OCI-LY1 (cell line): ENCODE measurements around the gene ADAMTSL1.

Experiments
- H2AFZ ChIP-seq: fragments of 200-600 bp; sonication (generic), shearing (Covaris generic); 2 replicates; pipeline ENCODE4 v1.6.0; 2014; ENCODE audit warnings: antibody characterized with exemption, mild to moderate bottlenecking, low read length
- H3F3A ChIP-seq: fragments of 200-600 bp; sonication (generic), shearing (Covaris generic); 2 replicates; pipeline ENCODE4 v1.6.0; 2014; ENCODE audit warnings: mild to moderate bottlenecking, antibody characterized with exemption, low read length, moderate library complexity; ENCODE audit not compliant: insufficient read depth
- H3K27ac ChIP-seq: fragments of 200-600 bp; sonication (generic); 2 replicates; pipeline ENCODE4 v1.5.1; 2014; ENCODE audit warnings: low read length, mixed run types, mild to moderate bottlenecking, low read depth; ENCODE audit not compliant: poor library complexity, severe bottlenecking
- H3K27me3 ChIP-seq: fragments of 200-600 bp; sonication (generic); 2 replicates; pipeline ENCODE4 v1.6.0; 2014; ENCODE audit warnings: antibody characterized with exemption, mild to moderate bottlenecking, low read length, moderate library complexity; ENCODE audit not compliant: insufficient read depth
- H3K36me3 ChIP-seq: fragments of 200-600 bp; sonication (generic); 2 replicates; pipeline ENCODE4 v1.6.1; 2014; ENCODE audit warnings: mild to moderate bottlenecking, antibody characterized with exemption, low read length, moderate library complexity, mixed read lengths; ENCODE audit not compliant: insufficient read depth
- H3K4me1 ChIP-seq: fragments of 200-600 bp; sonication (generic); 2 replicates; pipeline ENCODE4 v1.5.1; 2014; ENCODE audit warnings: mild to moderate bottlenecking, low read length, moderate library complexity; ENCODE audit not compliant: insufficient read depth, severe bottlenecking
- H3K4me2 ChIP-seq: fragments of 200-600 bp; sonication (generic), shearing (Covaris generic); 2 replicates; pipeline ENCODE4 v1.6.1; 2014; ENCODE audit warnings: low read length
- H3K4me3 ChIP-seq: fragments of 200-600 bp; sonication (generic); 2 replicates; pipeline ENCODE4 v1.5.1; 2014; ENCODE audit warnings: low read length, low read depth, mild to moderate bottlenecking, mixed read lengths; ENCODE audit not compliant: poor library complexity, severe bottlenecking
- H3K79me2 ChIP-seq: fragments of 200-600 bp; shearing (Covaris generic); 2 replicates; pipeline ENCODE4 v1.6.1; 2016; ENCODE audit warnings: mixed run types, low read length, mixed read lengths; ENCODE audit not compliant: insufficient read depth
- H3K9ac ChIP-seq: fragments of 200-600 bp; sonication (generic), shearing (Covaris generic); 2 replicates; pipeline ENCODE4 v1.6.1; 2014; ENCODE audit warnings: mild to moderate bottlenecking, low read length, mixed read lengths
- H3K9me2 ChIP-seq: fragments of 200-600 bp; sonication (generic), shearing (Covaris generic); 2 replicates; pipeline ENCODE4 v1.6.1; 2014; ENCODE audit warnings: low read depth, mild to moderate bottlenecking, low read length, mixed read lengths
- H3K9me3 ChIP-seq: fragments of 200-600 bp; shearing (Covaris generic); 2 replicates; pipeline ENCODE4 v1.6.1; 2014; ENCODE audit warnings: low read length, mixed read lengths
- H4K20me1 ChIP-seq: fragments of 200-600 bp; sonication (generic), shearing (Covaris generic); 2 replicates; pipeline ENCODE4 v1.6.0; 2016; ENCODE audit warnings: mild to moderate bottlenecking, low read length; ENCODE audit not compliant: insufficient read depth
- EZH2 ChIP-seq: fragments of 200-600 bp; sonication (generic), shearing (Covaris generic); IDR thresholded peaks from 2 replicates; pipeline ENCODE4 v1.8.0; 2017; ENCODE audit warnings: borderline replicate concordance, mixed run types, mild to moderate bottlenecking, antibody characterized with exemption, low read length, moderate library complexity, mixed read lengths
- TF ChIP-seq, protein P1 (sequence below): fragments of 200-600 bp; sonication (generic), shearing (Covaris generic); IDR thresholded peaks from 2 replicates; pipeline ENCODE4 v1.5.1; 2017; ENCODE audit warnings: mild to moderate bottlenecking, antibody characterized with exemption, low read length, moderate library complexity, mixed read lengths

ADAMTSL1 gene

DNA sequence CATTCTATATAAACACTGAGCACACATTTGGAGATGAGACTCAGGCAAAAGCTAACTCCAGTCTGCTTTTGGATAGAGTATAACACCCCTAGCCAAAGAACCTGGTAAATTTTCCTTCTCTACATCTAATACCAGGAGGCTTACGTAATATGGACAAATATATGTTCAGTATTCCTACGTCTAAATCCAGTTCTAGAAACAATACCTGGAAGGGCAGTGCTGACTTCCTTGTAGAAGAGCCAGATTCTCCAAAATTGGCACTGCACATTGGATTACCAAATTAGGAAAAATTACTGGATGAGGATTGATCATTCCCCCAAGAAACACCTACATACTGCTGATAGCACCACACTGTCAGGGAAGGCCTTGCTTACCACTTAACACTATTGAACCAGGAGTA lies 311.7 kb downstream of the ADAMTSL1 start:
- no peaks in the 10 kb centered on the region for H4K20me1 ChIP-seq
- TF ChIP-seq, protein P1, sequence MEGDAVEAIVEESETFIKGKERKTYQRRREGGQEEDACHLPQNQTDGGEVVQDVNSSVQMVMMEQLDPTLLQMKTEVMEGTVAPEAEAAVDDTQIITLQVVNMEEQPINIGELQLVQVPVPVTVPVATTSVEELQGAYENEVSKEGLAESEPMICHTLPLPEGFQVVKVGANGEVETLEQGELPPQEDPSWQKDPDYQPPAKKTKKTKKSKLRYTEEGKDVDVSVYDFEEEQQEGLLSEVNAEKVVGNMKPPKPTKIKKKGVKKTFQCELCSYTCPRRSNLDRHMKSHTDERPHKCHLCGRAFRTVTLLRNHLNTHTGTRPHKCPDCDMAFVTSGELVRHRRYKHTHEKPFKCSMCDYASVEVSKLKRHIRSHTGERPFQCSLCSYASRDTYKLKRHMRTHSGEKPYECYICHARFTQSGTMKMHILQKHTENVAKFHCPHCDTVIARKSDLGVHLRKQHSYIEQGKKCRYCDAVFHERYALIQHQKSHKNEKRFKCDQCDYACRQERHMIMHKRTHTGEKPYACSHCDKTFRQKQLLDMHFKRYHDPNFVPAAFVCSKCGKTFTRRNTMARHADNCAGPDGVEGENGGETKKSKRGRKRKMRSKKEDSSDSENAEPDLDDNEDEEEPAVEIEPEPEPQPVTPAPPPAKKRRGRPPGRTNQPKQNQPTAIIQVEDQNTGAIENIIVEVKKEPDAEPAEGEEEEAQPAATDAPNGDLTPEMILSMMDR, result no peak
- no peak for TF ChIP-seq EZH2
- no peak overlapping the region for H2AFZ ChIP-seq
- no peaks in the 10 kb centered on the region for H3K9me2 ChIP-seq
- no peaks in the 10 kb centered on the region for H3K9me3 ChIP-seq
- H3K4me3 ChIP-seq, result no peak overlapping the region
- H3F3A ChIP-seq, result no peaks in the 10 kb centered on the region
- H3K36me3 ChIP-seq, result no peaks in the 10 kb centered on the region
- H3K9ac ChIP-seq, result no peak overlapping the region
- H3K4me2 ChIP-seq, result no peak overlapping the region
- H3K4me1 ChIP-seq, result no peaks in the 10 kb centered on the region
- H3K27ac ChIP-seq, result no peak overlapping the region
- no peaks in the 10 kb centered on the region for H3K79me2 ChIP-seq
- H3K27me3 ChIP-seq, result no peaks in the 10 kb centered on the region

GRCh38 chr9:18786196-18786595 lies 312.2 kb downstream of the ADAMTSL1 start:
- H3K9ac ChIP-seq, result no peak overlapping the region
- H3K36me3 ChIP-seq, result no peaks in the 10 kb centered on the region

GRCh38 chr9:18786911-18787650 lies 313.1 kb downstream of the ADAMTSL1 start:
- H3K9me3 ChIP-seq, result no peaks in the 10 kb centered on the region
- TF ChIP-seq EZH2, result no peak
- TF ChIP-seq, protein P1, result no peak
- H2AFZ ChIP-seq, result no peak overlapping the region
- no peaks in the 10 kb centered on the region for H3K4me1 ChIP-seq
- H3K9me2 ChIP-seq, result no peaks in the 10 kb centered on the region
- H3K4me2 ChIP-seq, result no peak overlapping the region
- H3K79me2 ChIP-seq, result no peaks in the 10 kb centered on the region
- H3K36me3 ChIP-seq, result no peaks in the 10 kb centered on the region
- H4K20me1 ChIP-seq, result no peaks in the 10 kb centered on the region
- H3K27ac ChIP-seq, result no peak overlapping the region
- H3F3A ChIP-seq, result no peaks in the 10 kb centered on the region
- H3K4me3 ChIP-seq, result no peak overlapping the region
- no peak overlapping the region for H3K9ac ChIP-seq
- no peaks in the 10 kb centered on the region for H3K27me3 ChIP-seq

More at GRCh38 chr9:18786196-18786595, 312.2 kb downstream of the ADAMTSL1 start:
- Histone ChIP-seq H3K9me2 (no peaks in the 10 kb centered on the region), H3K4me1 (no peaks in the 10 kb centered on the region), H3K79me2 (no peaks in the 10 kb centered on the region), H3K27me3 (no peaks in the 10 kb centered on the region), H2AFZ (no peak overlapping the region), H3F3A (no peaks in the 10 kb centered on the region), H4K20me1 (no peaks in the 10 kb centered on the region), H3K4me3 (no peak overlapping the region), H3K27ac (no peak overlapping the region), H3K4me2 (no peak overlapping the region), H3K9me3 (no peaks in the 10 kb centered on the region)
- TF ChIP-seq, protein P1, result no peak
- no peak for TF ChIP-seq EZH2
